ENCODE results near the gene RAPGEF5.

RAPGEF5 gene

GRCh38 chr7:22271311-22271710, 85.6 kb downstream of the RAPGEF5 start:
- Histone ChIP-seq H3K9me3 (ENCODE audit: control insufficient read depth, insufficient read depth, low read length) (no peaks in the 10 kb centered on the region), H3K36me3 (ENCODE audit: control insufficient read depth, insufficient read depth, low read length) (no peaks in the 10 kb centered on the region), H3K9ac (ENCODE audit: low read depth, low read length) (no peak overlapping the region), H3K4me1 (ENCODE audit: control insufficient read depth, insufficient read depth, low read length) (peaks cover 7% of the 10 kb centered on the region), H3K27me3 (ENCODE audit: control insufficient read depth, insufficient read depth, low read length) (no peaks in the 10 kb centered on the region), H3K4me3 (ENCODE audit: low read depth, low read length) (no peak overlapping the region)

- H3K27me3 ChIP-seq (ENCODE audit: control insufficient read depth, insufficient read depth, low read length): no peaks in the 10 kb centered on the region
- H3K4me1 ChIP-seq (ENCODE audit: control insufficient read depth, insufficient read depth, low read length): peaks cover 7% of the 10 kb centered on the region
- H3K4me3 ChIP-seq (ENCODE audit: low read depth, low read length): no peak overlapping the region
- no peak overlapping the region for H3K9ac ChIP-seq (ENCODE audit: low read depth, low read length)
- H3K9me3 ChIP-seq (ENCODE audit: control insufficient read depth, insufficient read depth, low read length): no peaks in the 10 kb centered on the region
- no peaks in the 10 kb centered on the region for H3K36me3 ChIP-seq (ENCODE audit: control insufficient read depth, insufficient read depth, low read length)
These were observed 86.6 kb downstream of the RAPGEF5 start for GRCh38 chr7:22270371-22270770.

GRCh38 chr7:22269963-22270362, 87.0 kb downstream of the RAPGEF5 start:
- Histone ChIP-seq H3K36me3 (ENCODE audit: control insufficient read depth, insufficient read depth, low read length) (no peaks in the 10 kb centered on the region), H3K9me3 (ENCODE audit: control insufficient read depth, insufficient read depth, low read length) (no peaks in the 10 kb centered on the region), H3K4me3 (ENCODE audit: low read depth, low read length) (no peak overlapping the region), H3K9ac (ENCODE audit: low read depth, low read length) (no peak overlapping the region), H3K27me3 (ENCODE audit: control insufficient read depth, insufficient read depth, low read length) (no peaks in the 10 kb centered on the region), H3K4me1 (ENCODE audit: control insufficient read depth, insufficient read depth, low read length) (peaks cover 7% of the 10 kb centered on the region)

GRCh38 chr7:22268884-22269421, 88.0 kb downstream of the RAPGEF5 start:
- Histone ChIP-seq H3K9ac (ENCODE audit: low read depth, low read length) (no peak overlapping the region), H3K4me1 (ENCODE audit: control insufficient read depth, insufficient read depth, low read length) (peaks cover 7% of the 10 kb centered on the region), H3K36me3 (ENCODE audit: control insufficient read depth, insufficient read depth, low read length) (no peaks in the 10 kb centered on the region), H3K4me3 (ENCODE audit: low read depth, low read length) (no peak overlapping the region), H3K27me3 (ENCODE audit: control insufficient read depth, insufficient read depth, low read length) (no peaks in the 10 kb centered on the region), H3K9me3 (ENCODE audit: control insufficient read depth, insufficient read depth, low read length) (no peaks in the 10 kb centered on the region)

GRCh38 chr7:22267930-22268615, 88.9 kb downstream of the RAPGEF5 start:
- H3K4me1 ChIP-seq (ENCODE audit: control insufficient read depth, insufficient read depth, low read length): peaks cover 7% of the 10 kb centered on the region
- no peaks in the 10 kb centered on the region for H3K9me3 ChIP-seq (ENCODE audit: control insufficient read depth, insufficient read depth, low read length)
- H3K36me3 ChIP-seq (ENCODE audit: control insufficient read depth, insufficient read depth, low read length): no peaks in the 10 kb centered on the region
- no peak overlapping the region for H3K9ac ChIP-seq (ENCODE audit: low read depth, low read length)
- no peak overlapping the region for H3K4me3 ChIP-seq (ENCODE audit: low read depth, low read length)
- no peaks in the 10 kb centered on the region for H3K27me3 ChIP-seq (ENCODE audit: control insufficient read depth, insufficient read depth, low read length)

GRCh38 chr7:22262538-22262937, 94.4 kb downstream of the RAPGEF5 start:
- Histone ChIP-seq H3K9me3 (ENCODE audit: control insufficient read depth, insufficient read depth, low read length) (no peaks in the 10 kb centered on the region), H3K4me3 (ENCODE audit: low read depth, low read length) (no peak overlapping the region), H3K27me3 (ENCODE audit: control insufficient read depth, insufficient read depth, low read length) (no peaks in the 10 kb centered on the region), H3K4me1 (ENCODE audit: control insufficient read depth, insufficient read depth, low read length) (no peaks in the 10 kb centered on the region), H3K9ac (ENCODE audit: low read depth, low read length) (no peak overlapping the region), H3K36me3 (ENCODE audit: control insufficient read depth, insufficient read depth, low read length) (no peaks in the 10 kb centered on the region)

GRCh38 chr7:22256541-22257096, 100.3 kb downstream of the RAPGEF5 start:
- no peaks in the 10 kb centered on the region for H3K36me3 ChIP-seq (ENCODE audit: control insufficient read depth, insufficient read depth, low read length)
- H3K27me3 ChIP-seq (ENCODE audit: control insufficient read depth, insufficient read depth, low read length): no peaks in the 10 kb centered on the region
- no peak overlapping the region for H3K4me3 ChIP-seq (ENCODE audit: low read depth, low read length)
- H3K9ac ChIP-seq (ENCODE audit: low read depth, low read length): no peak overlapping the region
- peaks cover 15% of the 10 kb centered on the region for H3K4me1 ChIP-seq (ENCODE audit: control insufficient read depth, insufficient read depth, low read length)
- no peaks in the 10 kb centered on the region for H3K9me3 ChIP-seq (ENCODE audit: control insufficient read depth, insufficient read depth, low read length)

- no peak overlapping the region for H3K9ac ChIP-seq (ENCODE audit: low read depth, low read length)
These were observed 101.1 kb downstream of the RAPGEF5 start for GRCh38 chr7:22255834-22256233.

GRCh38 chr7:22255342-22255741, 101.6 kb downstream of the RAPGEF5 start:
- H3K9ac ChIP-seq (ENCODE audit: low read depth, low read length): no peak overlapping the region
- H3K9me3 ChIP-seq (ENCODE audit: control insufficient read depth, insufficient read depth, low read length): no peaks in the 10 kb centered on the region
- no peaks in the 10 kb centered on the region for H3K36me3 ChIP-seq (ENCODE audit: control insufficient read depth, insufficient read depth, low read length)
- no peak overlapping the region for H3K4me3 ChIP-seq (ENCODE audit: low read depth, low read length)
- H3K4me1 ChIP-seq (ENCODE audit: control insufficient read depth, insufficient read depth, low read length): peaks cover 19% of the 10 kb centered on the region
- no peaks in the 10 kb centered on the region for H3K27me3 ChIP-seq (ENCODE audit: control insufficient read depth, insufficient read depth, low read length)

More at GRCh38 chr7:22255834-22256233, 101.1 kb downstream of the RAPGEF5 start:
- peaks cover 19% of the 10 kb centered on the region for H3K4me1 ChIP-seq (ENCODE audit: control insufficient read depth, insufficient read depth, low read length)
- no peaks in the 10 kb centered on the region for H3K9me3 ChIP-seq (ENCODE audit: control insufficient read depth, insufficient read depth, low read length)
- H3K4me3 ChIP-seq (ENCODE audit: low read depth, low read length): no peak overlapping the region
- H3K36me3 ChIP-seq (ENCODE audit: control insufficient read depth, insufficient read depth, low read length): no peaks in the 10 kb centered on the region
- no peaks in the 10 kb centered on the region for H3K27me3 ChIP-seq (ENCODE audit: control insufficient read depth, insufficient read depth, low read length)

- Histone ChIP-seq H3K4me3 (ENCODE audit: low read depth, low read length) (no peak overlapping the region), H3K4me1 (ENCODE audit: control insufficient read depth, insufficient read depth, low read length) (peaks cover 19% of the 10 kb centered on the region), H3K9me3 (ENCODE audit: control insufficient read depth, insufficient read depth, low read length) (no peaks in the 10 kb centered on the region), H3K36me3 (ENCODE audit: control insufficient read depth, insufficient read depth, low read length) (no peaks in the 10 kb centered on the region), H3K9ac (ENCODE audit: low read depth, low read length) (no peak overlapping the region), H3K27me3 (ENCODE audit: control insufficient read depth, insufficient read depth, low read length) (no peaks in the 10 kb centered on the region)
These were observed 103.9 kb downstream of the RAPGEF5 start for GRCh38 chr7:22252936-22253536.

- no peak overlapping the region for H3K4me3 ChIP-seq (ENCODE audit: low read depth, low read length)
- H3K36me3 ChIP-seq (ENCODE audit: control insufficient read depth, insufficient read depth, low read length): no peaks in the 10 kb centered on the region
- no peaks in the 10 kb centered on the region for H3K27me3 ChIP-seq (ENCODE audit: control insufficient read depth, insufficient read depth, low read length)
- no peaks in the 10 kb centered on the region for H3K9me3 ChIP-seq (ENCODE audit: control insufficient read depth, insufficient read depth, low read length)
- H3K4me1 ChIP-seq (ENCODE audit: control insufficient read depth, insufficient read depth, low read length): peaks cover 19% of the 10 kb centered on the region
- H3K9ac ChIP-seq (ENCODE audit: low read depth, low read length): peak overlapping the region; percentile 3
These were observed 104.9 kb downstream of the RAPGEF5 start for GRCh38 chr7:22252016-22252415.

GRCh38 chr7:22251281-22251680, 105.7 kb downstream of the RAPGEF5 start:
- Histone ChIP-seq H3K27me3 (ENCODE audit: control insufficient read depth, insufficient read depth, low read length) (no peaks in the 10 kb centered on the region), H3K36me3 (ENCODE audit: control insufficient read depth, insufficient read depth, low read length) (no peaks in the 10 kb centered on the region), H3K4me1 (ENCODE audit: control insufficient read depth, insufficient read depth, low read length) (peaks cover 15% of the 10 kb centered on the region), H3K9me3 (ENCODE audit: control insufficient read depth, insufficient read depth, low read length) (no peaks in the 10 kb centered on the region), H3K4me3 (ENCODE audit: low read depth, low read length) (no peak overlapping the region), H3K9ac (ENCODE audit: low read depth, low read length) (no peak overlapping the region)

Data from iPS-15b (cell line).